Measurements from ENCODE around the gene R3HDM1. TPM values are rescaled to one million over a fixed set of nuclear protein-coding genes. Genes with fewer than 3 reads are reported as not detected.
"Not testable (repeated sequence)": the region's sequence is repeated elsewhere in the genome, so short reads cannot be mapped to it uniquely, and the experiment has no call there.

R3HDM1 gene
- total and polyA plus RNA-seq, 2 donors (not counting 1 experiment from before 2014, with no cell fraction given), result 23.7 to 57.8 TPM

- no peak for TF ChIP-seq EZH2 (IDR thresholded peaks at IDR 0.05; ENCODE audit: borderline replicate concordance, insufficient read depth, low read depth, low read length, poor library complexity, severe bottlenecking)
- TF ChIP-seq, protein P1, sequence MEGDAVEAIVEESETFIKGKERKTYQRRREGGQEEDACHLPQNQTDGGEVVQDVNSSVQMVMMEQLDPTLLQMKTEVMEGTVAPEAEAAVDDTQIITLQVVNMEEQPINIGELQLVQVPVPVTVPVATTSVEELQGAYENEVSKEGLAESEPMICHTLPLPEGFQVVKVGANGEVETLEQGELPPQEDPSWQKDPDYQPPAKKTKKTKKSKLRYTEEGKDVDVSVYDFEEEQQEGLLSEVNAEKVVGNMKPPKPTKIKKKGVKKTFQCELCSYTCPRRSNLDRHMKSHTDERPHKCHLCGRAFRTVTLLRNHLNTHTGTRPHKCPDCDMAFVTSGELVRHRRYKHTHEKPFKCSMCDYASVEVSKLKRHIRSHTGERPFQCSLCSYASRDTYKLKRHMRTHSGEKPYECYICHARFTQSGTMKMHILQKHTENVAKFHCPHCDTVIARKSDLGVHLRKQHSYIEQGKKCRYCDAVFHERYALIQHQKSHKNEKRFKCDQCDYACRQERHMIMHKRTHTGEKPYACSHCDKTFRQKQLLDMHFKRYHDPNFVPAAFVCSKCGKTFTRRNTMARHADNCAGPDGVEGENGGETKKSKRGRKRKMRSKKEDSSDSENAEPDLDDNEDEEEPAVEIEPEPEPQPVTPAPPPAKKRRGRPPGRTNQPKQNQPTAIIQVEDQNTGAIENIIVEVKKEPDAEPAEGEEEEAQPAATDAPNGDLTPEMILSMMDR (IDR thresholded peaks at IDR 0.05), result no peak
- Mint-ChIP-seq H3K4me3 (no peak overlapping the region), H3K27ac (no peak overlapping the region), H3K4me1 (no peaks in the 10 kb centered on the region), H3K27me3 (no peaks in the 10 kb centered on the region), H3K9me3 (ENCODE audit: insufficient read depth) (no peaks in the 10 kb centered on the region)
- no peak overlapping the region for H3K27ac ChIP-seq (ENCODE audit: low read length in 2 of 2)
- DNase-seq (no peak), ATAC-seq (ENCODE audit: low read depth) (no peak)
- H4K20me1 ChIP-seq (ENCODE audit: control insufficient read depth, insufficient read depth, low read length, poor library complexity, severe bottlenecking), result no peaks in the 10 kb centered on the region
- ChIA-PET POLR2A (no interaction called here), CTCF (no interaction called here)
- H3K79me2 ChIP-seq (ENCODE audit: control insufficient read depth, insufficient read depth, low read length), result no peaks in the 10 kb centered on the region
- H3K4me1 ChIP-seq (ENCODE audit: control insufficient read depth in 2 of 2, insufficient read depth in 2 of 2, low read length in 2 of 2), result no peaks in the 10 kb centered on the region
- no peak overlapping the region for H2AFZ ChIP-seq (ENCODE audit: insufficient read depth, low read depth, low read length, poor library complexity, severe bottlenecking)
- intact Hi-C loops (cut with micrococcal nuclease), result no loop called here
- no peak overlapping the region for H3K4me3 ChIP-seq (ENCODE audit: control extremely low read depth in 1 of 5, extremely low read depth in 1 of 5, insufficient read depth in 1 of 5, low read depth in 2 of 5, low read length in 4 of 5)
- 100% methylated on average over 3 of the region's 3 CpGs for WGBS (ENCODE audit: insufficient coverage)
- peaks cover 0 to 1% (median 0%) of the 10 kb centered on the region in 3 donors for H3K9me3 ChIP-seq (ENCODE audit: control extremely low read depth in 1 of 3, control insufficient read depth in 2 of 3, insufficient read depth in 1 of 3, low read length in 2 of 3)
- no peak overlapping the region for H3K4me2 ChIP-seq (replicated peaks; ENCODE audit: low read depth, low read length, poor library complexity, severe bottlenecking)
- peaks cover 5 to 19% of the 10 kb centered on the region in 2 experiments for H3K36me3 ChIP-seq (replicated peaks in 1 of 2; ENCODE audit: control extremely low read depth in 1 of 2, control insufficient read depth in 1 of 2, extremely low read depth in 1 of 2, insufficient read depth in 2 of 2, low read length in 1 of 2)
- H3K27me3 ChIP-seq (replicated peaks in 1 of 4; ENCODE audit: control extremely low read depth in 1 of 4, control insufficient read depth in 3 of 4, insufficient read depth in 4 of 4, low read length in 3 of 4), result no peaks in the 10 kb centered on the region
- no peak overlapping the region for H3K9ac ChIP-seq (ENCODE audit: low read length)
Observed at GRCh38 chr2:135651717-135652116, 120.4 kb downstream of the R3HDM1 start.

DNA sequence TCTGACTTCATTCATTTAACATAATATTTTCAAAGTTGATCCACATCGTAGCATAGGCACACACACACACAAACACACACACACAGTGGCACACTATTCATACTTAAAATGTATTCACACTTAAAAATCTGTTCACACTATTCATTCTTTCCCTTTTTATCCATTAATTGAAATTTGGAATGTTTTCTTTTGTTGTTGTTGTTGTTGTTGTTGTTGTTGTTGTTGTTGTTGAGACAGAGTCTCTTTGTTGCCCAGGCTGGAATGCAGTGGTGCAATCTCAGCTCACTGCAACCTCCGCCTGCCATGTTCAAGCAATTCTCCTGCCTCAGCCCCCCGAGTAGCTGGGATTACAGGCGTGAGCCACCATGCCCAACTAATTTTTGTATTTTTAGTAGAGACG is 123.0 kb downstream of the R3HDM1 start:
- H3K4me3 ChIP-seq (ENCODE audit: control extremely low read depth in 1 of 5, extremely low read depth in 1 of 5, insufficient read depth in 1 of 5, low read depth in 2 of 5, low read length in 4 of 5); H4K20me1 ChIP-seq (ENCODE audit: control insufficient read depth, insufficient read depth, low read length, poor library complexity, severe bottlenecking); H3K27me3 Mint-ChIP-seq; H3K4me2 ChIP-seq (replicated peaks; ENCODE audit: low read depth, low read length, poor library complexity, severe bottlenecking); POLR2A ChIA-PET; ATAC-seq (ENCODE audit: low read depth); H3K79me2 ChIP-seq (ENCODE audit: control insufficient read depth, insufficient read depth, low read length); H3K27ac ChIP-seq (ENCODE audit: low read length in 2 of 2); DNase-seq; H3K9me3 Mint-ChIP-seq (ENCODE audit: insufficient read depth); H3K27ac Mint-ChIP-seq; intact Hi-C loops (cut with micrococcal nuclease); H2AFZ ChIP-seq (ENCODE audit: insufficient read depth, low read depth, low read length, poor library complexity, severe bottlenecking); H3K4me3 Mint-ChIP-seq; H3K9ac ChIP-seq (ENCODE audit: low read length); H3K27me3 ChIP-seq (replicated peaks in 1 of 4; ENCODE audit: control extremely low read depth in 1 of 4, control insufficient read depth in 3 of 4, insufficient read depth in 4 of 4, low read length in 3 of 4); CTCF ChIA-PET; H3K4me1 Mint-ChIP-seq; H3K9me3 ChIP-seq (ENCODE audit: control extremely low read depth in 1 of 3, control insufficient read depth in 2 of 3, insufficient read depth in 1 of 3, low read length in 2 of 3); H3K4me1 ChIP-seq (ENCODE audit: control insufficient read depth in 2 of 2, insufficient read depth in 2 of 2, low read length in 2 of 2): not testable (repeated sequence)
- WGBS (ENCODE audit: insufficient coverage), result 100% methylated on average over 2 of the region's 5 CpGs
- H3K36me3 ChIP-seq (replicated peaks in 1 of 2; ENCODE audit: control extremely low read depth in 1 of 2, control insufficient read depth in 1 of 2, extremely low read depth in 1 of 2, insufficient read depth in 2 of 2, low read length in 1 of 2), result peaks cover 0 to 25% of the 10 kb centered on the region in 2 experiments

Data from B cell (primary cell).